Measurements from ENCODE around the gene RPTOR. TPM values are rescaled to one million over a fixed set of nuclear protein-coding genes. Genes with fewer than 3 reads are reported as not detected.
A peak's percentile ranks its signal among the peaks of the same experiment; 100 is the strongest.

Gene RPTOR
- total RNA-seq, 2 experiments from 2014 or later = 32.4 to 35.4 TPM

GRCh38 chr17:80885947-80886582, 341.4 kb downstream of the RPTOR start:
- CTCF ChIA-PET = interaction anchor here (1.0 kb wide), 1 partner anchor 53 kb away, joined by 3 read pairs; no protein-coding TSS in a partner anchor
- H3K36me3 Mint-ChIP-seq (ENCODE audit: low read depth) = peaks cover 39% of the 10 kb centered on the region

GRCh38 chr17:80886641-80887573, 342.3 kb downstream of the RPTOR start:
- no peak overlapping the region for H3K4me3 Mint-ChIP-seq
- H3K4me1 Mint-ChIP-seq (ENCODE audit: low read depth) = peaks cover 34% of the 10 kb centered on the region
- H3K27me3 Mint-ChIP-seq (ENCODE audit: low read depth) = no peaks in the 10 kb centered on the region
- peaks cover 34% of the 10 kb centered on the region for H3K36me3 Mint-ChIP-seq (ENCODE audit: low read depth)
- no peak for DNase-seq
- intact Hi-C loops (cut with micrococcal nuclease) = no loop called here
- no peaks in the 10 kb centered on the region for H3K9me3 Mint-ChIP-seq
- no peak overlapping the region for H3K27ac Mint-ChIP-seq
- CTCF ChIA-PET = interaction anchor here (1.0 kb wide), 1 partner anchor 54 kb away, joined by 3 read pairs; no protein-coding TSS in a partner anchor

More at GRCh38 chr17:80885947-80886582, 341.4 kb downstream of the RPTOR start:
- DNase-seq = no peak
- Mint-ChIP-seq H3K9me3 (no peaks in the 10 kb centered on the region), H3K4me3 (no peak overlapping the region), H3K27ac (no peak overlapping the region), H3K4me1 (ENCODE audit: low read depth) (peaks cover 25% of the 10 kb centered on the region), H3K27me3 (ENCODE audit: low read depth) (no peaks in the 10 kb centered on the region)
- intact Hi-C loops (cut with micrococcal nuclease) = no loop called here

- Mint-ChIP-seq H3K36me3 (ENCODE audit: low read depth) (peaks cover 35% of the 10 kb centered on the region), H3K27ac (no peak overlapping the region), H3K4me1 (ENCODE audit: low read depth) (peaks cover 42% of the 10 kb centered on the region), H3K4me3 (no peak overlapping the region), H3K27me3 (ENCODE audit: low read depth) (no peaks in the 10 kb centered on the region), H3K9me3 (no peaks in the 10 kb centered on the region)
- DNase-seq = no peak
- CTCF ChIA-PET = no interaction called here
- intact Hi-C loops (cut with micrococcal nuclease) = no loop called here
Observed at GRCh38 chr17:80887639-80888175, 343.1 kb downstream of the RPTOR start.

GRCh38 chr17:80888276-80889160, 343.9 kb downstream of the RPTOR start:
- Mint-ChIP-seq H3K4me1 (ENCODE audit: low read depth) (peaks cover 50% of the 10 kb centered on the region), H3K4me3 (no peak overlapping the region), H3K9me3 (no peaks in the 10 kb centered on the region), H3K27me3 (ENCODE audit: low read depth) (no peaks in the 10 kb centered on the region), H3K27ac (peak overlapping the region; percentile 66), H3K36me3 (ENCODE audit: low read depth) (peaks cover 39% of the 10 kb centered on the region)
- DNase-seq = no peak
- intact Hi-C loops (cut with micrococcal nuclease) = no loop called here
- CTCF ChIA-PET = interaction anchor here (1.3 kb wide), 1 partner anchor 11 kb away, joined by 3 read pairs; no protein-coding TSS in a partner anchor

- H3K27ac Mint-ChIP-seq = peak overlapping the region; percentile 93
- DNase-seq = peak; percentile 66
- peaks cover 57% of the 10 kb centered on the region for H3K4me1 Mint-ChIP-seq (ENCODE audit: low read depth)
- H3K9me3 Mint-ChIP-seq = no peaks in the 10 kb centered on the region
- H3K36me3 Mint-ChIP-seq (ENCODE audit: low read depth) = peaks cover 46% of the 10 kb centered on the region
- H3K27me3 Mint-ChIP-seq (ENCODE audit: low read depth) = no peaks in the 10 kb centered on the region
- CTCF ChIA-PET = interaction anchor here (1.3 kb wide), 1 partner anchor 12 kb away, joined by 3 read pairs; no protein-coding TSS in a partner anchor
- peak overlapping the region; percentile 22 for H3K4me3 Mint-ChIP-seq
- intact Hi-C loops (cut with micrococcal nuclease) = loop anchor here (5.0 kb wide), 5 partner anchors 147 to 892 kb away; no protein-coding TSS in a partner anchor
Observed at GRCh38 chr17:80889231-80890195, 344.9 kb downstream of the RPTOR start.

- Mint-ChIP-seq H3K36me3 (ENCODE audit: low read depth) (peaks cover 48% of the 10 kb centered on the region), H3K9me3 (no peaks in the 10 kb centered on the region), H3K4me1 (ENCODE audit: low read depth) (peaks cover 60% of the 10 kb centered on the region), H3K4me3 (peak overlapping the region; percentile 41), H3K27ac (peak overlapping the region; percentile 93), H3K27me3 (ENCODE audit: low read depth) (no peaks in the 10 kb centered on the region)
- intact Hi-C loops (cut with micrococcal nuclease) = loop anchor here (5.0 kb wide), 5 partner anchors 148 to 893 kb away; no protein-coding TSS in a partner anchor
- CTCF ChIA-PET = interaction anchor here (0.7 to 1.1 kb wide), 2 partner anchors 9 to 28 kb away, joined by 3 to 6 read pairs; no protein-coding TSS in a partner anchor
- peak; percentile 26 for DNase-seq
Observed at GRCh38 chr17:80890196-80890920, 345.7 kb downstream of the RPTOR start.

GRCh38 chr17:80890921-80891396, 346.3 kb downstream of the RPTOR start:
- peak overlapping the region; percentile 93 for H3K27ac Mint-ChIP-seq
- intact Hi-C loops (cut with micrococcal nuclease) = loop anchor here (1.0 to 5.0 kb wide), 11 partner anchors 14 to 894 kb away; no protein-coding TSS in a partner anchor
- no peak for DNase-seq
- no peaks in the 10 kb centered on the region for H3K27me3 Mint-ChIP-seq (ENCODE audit: low read depth)
- CTCF ChIA-PET = interaction anchor here (0.7 to 1.1 kb wide), 3 partner anchors 9 to 51 kb away, joined by 3 to 8 read pairs (median 6); no protein-coding TSS in a partner anchor
- peak overlapping the region; percentile 23 for H3K4me3 Mint-ChIP-seq
- H3K9me3 Mint-ChIP-seq = no peaks in the 10 kb centered on the region
- peaks cover 45% of the 10 kb centered on the region for H3K36me3 Mint-ChIP-seq (ENCODE audit: low read depth)
- peaks cover 61% of the 10 kb centered on the region for H3K4me1 Mint-ChIP-seq (ENCODE audit: low read depth)

GRCh38 chr17:80891397-80892018, 346.9 kb downstream of the RPTOR start:
- Mint-ChIP-seq H3K36me3 (ENCODE audit: low read depth) (peaks cover 43% of the 10 kb centered on the region), H3K27me3 (ENCODE audit: low read depth) (no peaks in the 10 kb centered on the region), H3K9me3 (no peaks in the 10 kb centered on the region), H3K4me1 (ENCODE audit: low read depth) (peaks cover 62% of the 10 kb centered on the region), H3K27ac (peak overlapping the region; percentile 93), H3K4me3 (peak overlapping the region; percentile 23)
- intact Hi-C loops (cut with micrococcal nuclease) = loop anchor here (1.0 to 5.0 kb wide), 12 partner anchors 14 to 894 kb away; no protein-coding TSS in a partner anchor
- CTCF ChIA-PET = interaction anchor here (0.7 to 1.8 kb wide), 5 partner anchors 29 to 790 kb away, joined by 3 to 8 read pairs (median 4); partner anchors contain the start of gene GAA
- DNase-seq = peak; percentile 92

- Mint-ChIP-seq H3K4me1 (ENCODE audit: low read depth) (peaks cover 63% of the 10 kb centered on the region), H3K36me3 (ENCODE audit: low read depth) (peaks cover 43% of the 10 kb centered on the region), H3K9me3 (no peaks in the 10 kb centered on the region), H3K4me3 (peak overlapping the region; percentile 23), H3K27me3 (ENCODE audit: low read depth) (no peaks in the 10 kb centered on the region), H3K27ac (peak overlapping the region; percentile 93)
- CTCF ChIA-PET = interaction anchor here (0.7 to 1.8 kb wide), 5 partner anchors 19 to 791 kb away, joined by 3 to 6 read pairs (median 3); partner anchors contain the start of gene GAA
- intact Hi-C loops (cut with micrococcal nuclease) = loop anchor here (1.0 to 5.0 kb wide), 6 partner anchors 131 to 895 kb away; no protein-coding TSS in a partner anchor
- DNase-seq = peak; percentile 97
Observed at GRCh38 chr17:80892019-80892855, 347.6 kb downstream of the RPTOR start.

All from activated naive CD4-positive, alpha-beta T cell treated with anti-CD3 and anti-CD28 coated beads for 36 hours (primary cell).